BJ (cell line): ENCODE results near the gene ATP6V1C2. TPM values are rescaled to one million over a fixed set of nuclear protein-coding genes. Genes with fewer than 3 reads are reported as not detected.

Experiments used
- CTCF ChIA-PET: fragments of 350-600 bp; formaldehyde crosslinking; extraction: SDS; loops from one replicate; lab custom pipeline; 2021; ENCODE audit warnings: antibody characterized with exemption, inconsistent platforms; lab: Yijun Ruan, JAX
- POLR2A ChIA-PET: fragments of 300-600 bp; sonication (Branson Sonifier 250); formaldehyde crosslinking; extraction: SDS; loops from one replicate; lab custom pipeline; 2021; ENCODE audit warnings: antibody characterized with exemption; lab: Charles Lee
- DNase-seq: peaks from one replicate; pipeline ENCODE4 v3.0.0-alpha.2; 2011; ENCODE audit warnings: low read depth
- H3K27me3 ChIP-seq: 2 replicates; pipeline ENCODE4 v1.6.0; 2011; ENCODE audit warnings: low read length; ENCODE audit not compliant: control insufficient read depth, insufficient read depth
- H3K36me3 ChIP-seq: 2 replicates; pipeline ENCODE4 v1.5.1; 2011; ENCODE audit warnings: low read length; ENCODE audit not compliant: control insufficient read depth, insufficient read depth
- H3K4me3 ChIP-seq: 2 replicates; pipeline ENCODE4 v1.5.1; 2011; ENCODE audit warnings: low read depth, mild to moderate bottlenecking, control low read depth, low read length
- CTCF ChIP-seq: IDR thresholded peaks from 2 replicates; pipeline ENCODE4 v1.5.1; 2011; ENCODE audit warnings: low read depth, mild to moderate bottlenecking, control low read depth, inconsistent platforms, low read length, moderate library complexity; ENCODE audit not compliant: insufficient read depth
- polyA plus RNA-seq: library from polyadenylated mRNA; depleted of rRNA; stranded (reverse); fragments of >200 nt; gene quantifications from 2 replicates; pipeline ENCODE4 v1.2.3, GENCODE V29; 2011; rRNA removed
- small RNA-seq: library from RNA; depleted of rRNA; stranded (forward); fragments of <200 nt; gene quantifications from one replicate; pipeline ENCODE3, GENCODE V24; 2012; ENCODE audit warnings: low replicate concordance, low read depth; ENCODE audit not compliant: insufficient read length

The ATP6V1C2 gene
- polyA plus RNA-seq, 1 experiment, result 0.04 TPM

GRCh38 chr2:10831400-10831985 lies 110.1 kb downstream of the ATP6V1C2 start:
- H3K27me3 ChIP-seq, result peaks cover 17% of the 10 kb centered on the region
- H3K36me3 ChIP-seq, result no peaks in the 10 kb centered on the region
- POLR2A ChIA-PET, result no interaction called here

GRCh38 chr2:10832203-10832936 lies 110.9 kb downstream of the ATP6V1C2 start:
- peak; percentile 98 for TF ChIP-seq CTCF
- Histone ChIP-seq H3K27me3 (peaks cover 17% of the 10 kb centered on the region), H3K36me3 (no peaks in the 10 kb centered on the region), H3K4me3 (no peak overlapping the region)
- ChIA-PET POLR2A (interaction anchor here (0.6 kb wide), 1 partner anchor 397 kb away, joined by 3 read pairs; no protein-coding TSS in a partner anchor), CTCF (interaction anchor here (0.5 to 11.4 kb wide), 41 partner anchors 10 to 812 kb away, joined by 3 to 421 read pairs (median 4); partner anchors contain the start of gene PDIA6)
- no peak for DNase-seq

More at GRCh38 chr2:10831400-10831985, 110.1 kb downstream of the ATP6V1C2 start:
- CTCF ChIA-PET, result interaction anchor here (1.0 to 11.4 kb wide), 20 partner anchors 10 to 856 kb away, joined by 3 to 421 read pairs (median 4); a partner anchor contains a TSS
- no peak for DNase-seq
- TF ChIP-seq CTCF, result no peak
- H3K4me3 ChIP-seq, result no peak overlapping the region

- ChIA-PET CTCF (interaction anchor here (0.5 to 11.4 kb wide), 38 partner anchors 9 to 811 kb away, joined by 3 to 421 read pairs (median 4); partner anchors contain the start of gene PDIA6), POLR2A (interaction anchor here (0.6 kb wide), 1 partner anchor 398 kb away, joined by 3 read pairs; no protein-coding TSS in a partner anchor)
- DNase-seq, result no peak
- no peaks in the 10 kb centered on the region for H3K36me3 ChIP-seq
- no peak for TF ChIP-seq CTCF
- no peak overlapping the region for H3K4me3 ChIP-seq
- H3K27me3 ChIP-seq, result peaks cover 15% of the 10 kb centered on the region
Measured at GRCh38 chr2:10833021-10833420, 111.6 kb downstream of the ATP6V1C2 start.

- no peaks in the 10 kb centered on the region for H3K36me3 ChIP-seq
- ChIA-PET CTCF (interaction anchor here (2.6 to 11.4 kb wide), 6 partner anchors 10 to 291 kb away, joined by 7 to 421 read pairs (median 14); a partner anchor contains a TSS), POLR2A (no interaction called here)
- no peak overlapping the region for H3K4me3 ChIP-seq
- no peak for TF ChIP-seq CTCF
- DNase-seq, result no peak
- H3K27me3 ChIP-seq, result peaks cover 6% of the 10 kb centered on the region
Measured at GRCh38 chr2:10834068-10834655, 112.7 kb downstream of the ATP6V1C2 start.

Small RNA genes lying within 50 kb of the gene (small RNA-seq; reads per million reads assigned to genes)
- gene RNU7-138P, result not detected
- gene RNU7-176P, result not detected

Other genes starting within 250 kb of the ATP6V1C2 start
- 13.6 and 20.3 TPM in 2 replicates for gene NOL10, start 31.7 kb upstream of the ATP6V1C2 start, polyA plus RNA-seq
- 238 and 364 TPM in 2 replicates for gene PDIA6, start 91.2 kb downstream of the ATP6V1C2 start, polyA plus RNA-seq
- not detected in 2 replicates for gene KCNF1, start 190.3 kb downstream of the ATP6V1C2 start, polyA plus RNA-seq